Activated T-helper 1 cell treated with Interleukin-2 at 50 U/mL for 16 hours (primary cell): ENCODE data around the gene GTPBP1.
A peak's percentile ranks its signal among the peaks of the same experiment; 100 is the strongest.

ENCODE experiments used
- DNase-seq: peaks from one replicate; pipeline ENCODE4 v3.0.0-alpha.2; 2020; ENCODE audit warnings: low read depth

Gene GTPBP1

GRCh38 chr22:38705235-38706100 lies at the start of gene GTPBP1:
Gene GTPBP1 (plus strand): TSS chr22:38705944. CDS start chr22:38705956, 12 bp downstream.
- peak; percentile 93 for DNase-seq

- peak; percentile 78 for DNase-seq
Measured at GRCh38 chr22:38656256-38657044, 49.3 kb upstream of the GTPBP1 start, which contains the start of the genes CBY1 and FAM227A. Gene CBY1 (plus strand): TSS chr22:38656638. CDS start chr22:38668055, 11,417 bp downstream. Gene FAM227A (minus strand): TSS chr22:38656392. CDS start chr22:38650168, 6,224 bp downstream.

- DNase-seq, result peak; percentile 14
Measured at GRCh38 chr22:38657045-38657909, 48.5 kb upstream of the GTPBP1 start.

- no peak for DNase-seq
Measured at GRCh38 chr22:38674888-38675287, 30.9 kb upstream of the GTPBP1 start.

GRCh38 chr22:38675833-38676232 lies 29.9 kb upstream of the GTPBP1 start:
- no peak for DNase-seq

- peak; percentile 79 for DNase-seq
Measured at GRCh38 chr22:38681582-38682335, 24.0 kb upstream of the GTPBP1 start, which contains the start of gene TOMM22. Gene TOMM22 (plus strand): TSS chr22:38681957. CDS start chr22:38681979, 22 bp downstream.

- DNase-seq, result no peak
Measured at GRCh38 chr22:38684895-38685294, 20.8 kb upstream of the GTPBP1 start.

GRCh38 chr22:38685761-38686160 lies 20.0 kb upstream of the GTPBP1 start:
- DNase-seq, result no peak

GRCh38 chr22:38689651-38690050 lies 16.1 kb upstream of the GTPBP1 start:
- DNase-seq, result no peak

- no peak for DNase-seq
Measured at GRCh38 chr22:38694049-38694448, 11.7 kb upstream of the GTPBP1 start.

- no peak for DNase-seq
Measured at GRCh38 chr22:38694940-38695339, 10.8 kb upstream of the GTPBP1 start.

- DNase-seq, result peak; percentile 18
Measured at GRCh38 chr22:38696606-38697424, 8.9 kb upstream of the GTPBP1 start.

GRCh38 chr22:38697425-38698089 lies 8.2 kb upstream of the GTPBP1 start:
- no peak for DNase-seq

- DNase-seq, result no peak
Measured at GRCh38 chr22:38698407-38699094, 7.2 kb upstream of the GTPBP1 start.

- no peak for DNase-seq
Measured at GRCh38 chr22:38699143-38699542, 6.6 kb upstream of the GTPBP1 start.

- no peak for DNase-seq
Measured at GRCh38 chr22:38699784-38700183, 6.0 kb upstream of the GTPBP1 start.

- DNase-seq, result no peak
Measured at GRCh38 chr22:38700270-38700788, 5.4 kb upstream of the GTPBP1 start.

- DNase-seq, result peak; percentile 97
Measured at GRCh38 chr22:38700789-38701628, 4.7 kb upstream of the GTPBP1 start, which contains the start of gene JOSD1. Gene JOSD1 (minus strand): TSS chr22:38700943. CDS start chr22:38699987, 956 bp downstream.
